ENCODE data around the gene TRPM6. TPM values are rescaled to one million over a fixed set of nuclear protein-coding genes. Genes with fewer than 3 reads are reported as not detected.
A peak's percentile ranks its signal among the peaks of the same experiment; 100 is the strongest.

TRPM6 gene
- total and polyA plus RNA-seq, 3 donors from 2014 or later: 2.8 to 6.7 (median 4.2) TPM

DNA sequence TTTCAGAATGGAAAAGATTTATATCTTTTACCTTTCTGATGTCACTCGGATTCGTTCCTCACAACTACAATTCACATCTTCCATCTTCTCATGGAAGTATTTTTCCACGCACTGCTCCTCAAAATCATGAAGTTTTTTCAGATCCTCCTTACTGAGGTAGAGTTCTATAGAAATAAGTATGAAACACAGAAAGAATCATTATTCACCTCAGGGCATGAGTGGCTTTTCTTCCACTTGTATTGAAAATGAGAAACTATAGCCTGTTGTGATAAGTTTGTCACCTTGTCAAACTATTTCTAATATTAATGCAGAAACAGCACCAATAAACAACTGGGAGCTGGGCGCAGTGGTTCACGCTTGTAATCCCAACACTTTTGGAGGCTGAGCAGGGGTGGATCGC, 116.0 kb downstream of the TRPM6 start:
- intact Hi-C loops (cut with DNase I; ENCODE audit: low total_unique reads): loop anchor here (10.0 kb wide), 2 partner anchors 233 to 303 kb away; no protein-coding TSS in a partner anchor
- no peaks in the 10 kb centered on the region for H3K4me1 ChIP-seq
- H3K27ac ChIP-seq: no peak overlapping the region
- H3K36me3 ChIP-seq (ENCODE audit: low read depth, missing control alignments): no peaks in the 10 kb centered on the region
- 81 to 85% methylated on average over 6 of the region's 6 CpGs for WGBS, 2 donors
- H3K9me3 ChIP-seq: no peaks in the 10 kb centered on the region
- H3K4me3 ChIP-seq: no peak overlapping the region
- TF ChIP-seq CTCF (IDR thresholded peaks at IDR 0.05) (no peak), POLR2A (IDR thresholded peaks at IDR 0.05) (no peak)
- DNase-seq: no peak
- no peaks in the 10 kb centered on the region for H3K27me3 ChIP-seq

DNA sequence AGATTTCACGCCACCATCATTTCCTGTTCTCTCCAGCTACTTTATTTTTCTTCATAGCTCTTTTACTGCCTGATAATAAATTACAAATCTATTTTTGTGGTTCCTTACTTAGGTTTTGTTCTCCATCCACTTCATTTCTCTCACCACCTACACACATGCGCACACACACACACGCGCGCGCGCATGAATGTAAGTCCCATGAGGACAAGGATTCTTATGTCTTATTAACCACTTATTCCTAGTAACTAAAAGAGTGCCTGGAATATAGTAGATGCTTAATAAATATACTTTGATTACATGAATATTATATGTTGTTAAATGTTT, 116.5 kb downstream of the TRPM6 start:
- no peak overlapping the region for H3K27ac ChIP-seq
- H3K36me3 ChIP-seq (ENCODE audit: low read depth, missing control alignments): no peaks in the 10 kb centered on the region
- peak overlapping the region in 1 of 2 donors; percentile 36 for H3K4me3 ChIP-seq
- 51 to 72% methylated on average over 7 of the region's 7 CpGs for WGBS, 2 donors
- no peaks in the 10 kb centered on the region for H3K27me3 ChIP-seq
- intact Hi-C loops (cut with DNase I; ENCODE audit: low total_unique reads): loop anchor here (10.0 kb wide), 2 partner anchors 234 to 304 kb away; no protein-coding TSS in a partner anchor
- no peaks in the 10 kb centered on the region for H3K9me3 ChIP-seq
- DNase-seq: peak; percentile 17
- no peaks in the 10 kb centered on the region for H3K4me1 ChIP-seq
- TF ChIP-seq POLR2A (IDR thresholded peaks at IDR 0.05): no peak
- no peak for TF ChIP-seq CTCF (IDR thresholded peaks at IDR 0.05)

DNA sequence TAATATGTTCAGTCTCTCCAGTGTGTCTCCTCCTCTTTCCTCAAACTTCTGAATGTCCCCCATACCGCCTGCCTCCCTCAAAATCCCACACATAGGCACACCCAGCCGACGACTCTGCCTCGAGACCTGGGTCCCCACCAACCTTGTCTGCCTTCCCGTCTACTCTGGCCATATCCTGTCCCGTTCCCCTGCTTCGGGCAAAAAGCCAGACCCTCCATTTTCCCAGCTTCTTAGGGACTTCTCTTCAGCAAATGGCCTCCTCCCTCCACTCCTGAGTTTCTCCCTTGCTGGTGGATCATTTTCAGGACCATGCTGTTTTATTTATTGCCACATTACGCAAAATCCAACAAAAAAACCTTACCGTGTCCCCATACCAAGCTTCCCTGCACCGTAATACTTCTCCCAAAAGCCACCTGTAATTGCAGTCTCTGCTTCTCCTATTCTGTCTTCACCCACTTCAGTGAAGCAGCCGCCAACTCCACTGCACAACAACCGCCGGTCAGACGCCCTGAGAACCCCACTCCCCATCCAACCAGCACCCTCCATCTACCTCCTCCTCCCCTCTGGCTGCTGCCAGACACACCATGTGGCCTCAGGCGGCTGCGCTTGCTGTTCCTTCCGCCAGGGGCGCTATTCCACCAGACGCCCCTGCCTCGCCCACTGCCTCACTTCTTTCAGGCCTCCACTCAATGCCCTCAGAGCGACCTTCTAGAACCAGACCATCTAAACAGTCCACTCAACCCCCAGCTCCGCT, 117.0 kb downstream of the TRPM6 start:
- no peak overlapping the region for H3K27ac ChIP-seq
- TF ChIP-seq POLR2A (IDR thresholded peaks at IDR 0.05) (no peak), CTCF (IDR thresholded peaks at IDR 0.05) (peak in 2 of 3 experiments; percentile 61 to 72)
- WGBS, 2 donors: 38 to 59% methylated on average over 20 to 22 of the region's 22 CpGs
- DNase-seq: peak; percentile 79
- intact Hi-C loops (cut with DNase I; ENCODE audit: low total_unique reads): loop anchor here (10.0 kb wide), 2 partner anchors 234 to 304 kb away; no protein-coding TSS in a partner anchor
- H3K27me3 ChIP-seq: no peaks in the 10 kb centered on the region
- no peaks in the 10 kb centered on the region for H3K4me1 ChIP-seq
- H3K9me3 ChIP-seq: no peaks in the 10 kb centered on the region
- no peaks in the 10 kb centered on the region for H3K36me3 ChIP-seq (ENCODE audit: low read depth, missing control alignments)
- H3K4me3 ChIP-seq: peak overlapping the region in 1 of 2 donors; percentile 36

DNA sequence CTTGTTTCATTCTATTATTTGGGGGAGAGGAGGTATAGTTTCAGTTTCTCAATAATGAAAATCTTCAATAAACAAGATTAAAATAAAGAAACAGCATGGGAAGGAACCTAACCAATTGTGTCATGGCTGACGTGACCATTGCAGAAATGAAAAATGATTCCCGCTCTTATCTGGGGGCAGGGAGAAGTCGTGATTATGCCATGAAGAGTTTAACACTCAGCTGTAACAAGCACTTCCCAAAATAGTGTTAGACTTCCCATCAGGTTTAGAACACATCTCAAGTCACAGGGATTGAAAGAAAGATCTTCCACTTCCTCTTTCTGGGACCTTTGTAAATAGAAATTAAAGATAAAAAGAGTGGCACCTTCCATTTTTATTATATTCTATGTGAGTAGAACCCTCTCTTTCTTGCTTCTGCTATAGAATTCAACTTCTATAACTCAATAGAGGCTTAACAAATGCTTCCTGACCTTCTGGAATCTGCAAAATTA, 122.2 kb downstream of the TRPM6 start:
- Histone ChIP-seq H3K9me3 (no peaks in the 10 kb centered on the region), H3K27me3 (no peaks in the 10 kb centered on the region), H3K4me3 (no peak overlapping the region), H3K4me1 (no peaks in the 10 kb centered on the region), H3K36me3 (ENCODE audit: low read depth, missing control alignments) (no peaks in the 10 kb centered on the region), H3K27ac (no peak overlapping the region)
- WGBS, 2 donors: 57 to 63% methylated on average over 3 of the region's 3 CpGs
- no peak for DNase-seq
- TF ChIP-seq POLR2A (IDR thresholded peaks at IDR 0.05): no peak
- TF ChIP-seq CTCF (IDR thresholded peaks at IDR 0.05): no peak
- intact Hi-C loops (cut with DNase I; ENCODE audit: low total_unique reads): no loop called here

All from testis (tissue), 3 donors.